Activated CD8-positive, alpha-beta memory T cell treated with anti-CD3 and anti-CD28 coated beads, Interleukin-2, amount 50 U/mL, for 4 hours (primary cell): ENCODE data around the gene SUN1.

Source experiments
- DNase-seq: peaks from one replicate; pipeline ENCODE4 v3.0.0-alpha.2; 2020

The SUN1 gene

GRCh38 chr7:894164-894867 is 62.0 kb downstream of the SUN1 start:
- no peak for DNase-seq

- DNase-seq, result no peak
Observed at GRCh38 chr7:894927-895450, 62.7 kb downstream of the SUN1 start.

- DNase-seq, result no peak
Observed at GRCh38 chr7:895451-896052, 63.3 kb downstream of the SUN1 start.

GRCh38 chr7:896346-897075 is 64.2 kb downstream of the SUN1 start:
- DNase-seq, result no peak

- DNase-seq, result no peak
Observed at GRCh38 chr7:897086-897485, 64.8 kb downstream of the SUN1 start.

GRCh38 chr7:897771-898376 is 65.6 kb downstream of the SUN1 start:
- no peak for DNase-seq

- no peak for DNase-seq
Observed at GRCh38 chr7:898460-898854, 66.2 kb downstream of the SUN1 start.

- DNase-seq, result no peak
Observed at GRCh38 chr7:898855-899681, 66.8 kb downstream of the SUN1 start.

- no peak for DNase-seq
Observed at GRCh38 chr7:899806-900205, 67.5 kb downstream of the SUN1 start.

- DNase-seq, result no peak
Observed at GRCh38 chr7:900331-901040, 68.2 kb downstream of the SUN1 start.

- DNase-seq, result no peak
Observed at GRCh38 chr7:901041-901387, 68.7 kb downstream of the SUN1 start.

- DNase-seq, result no peak
Observed at GRCh38 chr7:901388-902154, 69.3 kb downstream of the SUN1 start.

GRCh38 chr7:902996-903395 is 70.7 kb downstream of the SUN1 start:
- DNase-seq, result no peak

- DNase-seq, result no peak
Observed at GRCh38 chr7:903921-904755, 71.9 kb downstream of the SUN1 start.

- DNase-seq, result no peak
Observed at GRCh38 chr7:904847-905246, 72.6 kb downstream of the SUN1 start.

- no peak for DNase-seq
Observed at GRCh38 chr7:906776-907157, 74.5 kb downstream of the SUN1 start.

- DNase-seq, result no peak
Observed at GRCh38 chr7:907158-907980, 75.1 kb downstream of the SUN1 start.

GRCh38 chr7:908159-908581 is 75.9 kb downstream of the SUN1 start:
- DNase-seq, result no peak

GRCh38 chr7:908591-909357 is 76.5 kb downstream of the SUN1 start:
- peak; percentile 80 for DNase-seq
